ENCODE measurements around the gene INSC. TPM values are rescaled to one million over a fixed set of nuclear protein-coding genes. Genes with fewer than 3 reads are reported as not detected.

INSC gene
- total RNA-seq, 1 donor from 2014 or later = 0.23 TPM

- TF ChIP-seq CTCF (IDR thresholded peaks at IDR 0.05; ENCODE audit: unreplicated experiment) = no peak
- no peaks in the 10 kb centered on the region for H3K27me3 Mint-ChIP-seq (ENCODE audit: unreplicated experiment)
- no peaks in the 10 kb centered on the region for H3K9me3 Mint-ChIP-seq (ENCODE audit: unreplicated experiment)
- no peak for DNase-seq (ENCODE audit: low spot score)
- H3K27ac Mint-ChIP-seq (ENCODE audit: unreplicated experiment) = no peak overlapping the region
- no peak overlapping the region for H3K4me3 Mint-ChIP-seq (ENCODE audit: unreplicated experiment)
- H3K4me1 Mint-ChIP-seq (ENCODE audit: unreplicated experiment) = peaks cover 12% of the 10 kb centered on the region
- H3K36me3 Mint-ChIP-seq (ENCODE audit: low read depth, unreplicated experiment) = no peaks in the 10 kb centered on the region
Observed at GRCh38 chr11:15149050-15149449, 34.3 kb downstream of the INSC start.

GRCh38 chr11:15150507-15150906 lies 35.8 kb downstream of the INSC start:
- Mint-ChIP-seq H3K9me3 (ENCODE audit: unreplicated experiment) (no peaks in the 10 kb centered on the region), H3K36me3 (ENCODE audit: low read depth, unreplicated experiment) (no peaks in the 10 kb centered on the region), H3K27me3 (ENCODE audit: unreplicated experiment) (no peaks in the 10 kb centered on the region), H3K4me1 (ENCODE audit: unreplicated experiment) (peaks cover 9% of the 10 kb centered on the region), H3K4me3 (ENCODE audit: unreplicated experiment) (no peak overlapping the region), H3K27ac (ENCODE audit: unreplicated experiment) (no peak overlapping the region)
- DNase-seq (ENCODE audit: low spot score) = no peak
- TF ChIP-seq CTCF (IDR thresholded peaks at IDR 0.05; ENCODE audit: unreplicated experiment) = no peak

DNA sequence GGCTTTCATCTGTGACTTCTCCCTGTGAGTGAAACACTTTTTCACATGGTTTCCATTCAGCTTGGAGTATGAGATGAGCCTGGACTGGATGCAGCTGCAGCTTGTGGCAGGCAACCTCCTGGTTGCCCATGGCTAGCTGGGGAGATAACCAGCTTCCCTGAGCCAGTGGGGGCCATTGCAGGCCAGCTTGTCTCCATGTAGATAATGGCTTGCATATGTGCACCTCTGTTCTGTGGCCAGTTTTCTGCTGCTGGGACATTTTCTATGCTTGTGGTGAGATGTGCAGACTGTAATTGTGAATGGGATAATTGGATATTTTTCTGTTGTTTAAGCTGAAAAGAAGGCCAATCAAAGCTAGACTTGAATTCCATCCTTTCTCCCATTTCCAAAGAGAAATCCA lies 38.5 kb downstream of the INSC start:
- Mint-ChIP-seq H3K4me1 (ENCODE audit: unreplicated experiment) (peaks cover 3% of the 10 kb centered on the region), H3K27ac (ENCODE audit: unreplicated experiment) (no peak overlapping the region), H3K4me3 (ENCODE audit: unreplicated experiment) (no peak overlapping the region), H3K36me3 (ENCODE audit: low read depth, unreplicated experiment) (no peaks in the 10 kb centered on the region), H3K27me3 (ENCODE audit: unreplicated experiment) (peaks cover 5% of the 10 kb centered on the region), H3K9me3 (ENCODE audit: unreplicated experiment) (no peaks in the 10 kb centered on the region)
- no peak for DNase-seq (ENCODE audit: low spot score)
- no peak for TF ChIP-seq CTCF (IDR thresholded peaks at IDR 0.05; ENCODE audit: unreplicated experiment)

GRCh38 chr11:15157181-15157580 lies 42.5 kb downstream of the INSC start:
- DNase-seq (ENCODE audit: low spot score) = no peak
- H3K4me3 Mint-ChIP-seq (ENCODE audit: unreplicated experiment) = no peak overlapping the region
- no peak for TF ChIP-seq CTCF (IDR thresholded peaks at IDR 0.05; ENCODE audit: unreplicated experiment)
- H3K27me3 Mint-ChIP-seq (ENCODE audit: unreplicated experiment) = peaks cover 5% of the 10 kb centered on the region
- H3K27ac Mint-ChIP-seq (ENCODE audit: unreplicated experiment) = no peak overlapping the region
- H3K4me1 Mint-ChIP-seq (ENCODE audit: unreplicated experiment) = peaks cover 6% of the 10 kb centered on the region
- H3K36me3 Mint-ChIP-seq (ENCODE audit: low read depth, unreplicated experiment) = no peaks in the 10 kb centered on the region
- H3K9me3 Mint-ChIP-seq (ENCODE audit: unreplicated experiment) = no peaks in the 10 kb centered on the region

DNA sequence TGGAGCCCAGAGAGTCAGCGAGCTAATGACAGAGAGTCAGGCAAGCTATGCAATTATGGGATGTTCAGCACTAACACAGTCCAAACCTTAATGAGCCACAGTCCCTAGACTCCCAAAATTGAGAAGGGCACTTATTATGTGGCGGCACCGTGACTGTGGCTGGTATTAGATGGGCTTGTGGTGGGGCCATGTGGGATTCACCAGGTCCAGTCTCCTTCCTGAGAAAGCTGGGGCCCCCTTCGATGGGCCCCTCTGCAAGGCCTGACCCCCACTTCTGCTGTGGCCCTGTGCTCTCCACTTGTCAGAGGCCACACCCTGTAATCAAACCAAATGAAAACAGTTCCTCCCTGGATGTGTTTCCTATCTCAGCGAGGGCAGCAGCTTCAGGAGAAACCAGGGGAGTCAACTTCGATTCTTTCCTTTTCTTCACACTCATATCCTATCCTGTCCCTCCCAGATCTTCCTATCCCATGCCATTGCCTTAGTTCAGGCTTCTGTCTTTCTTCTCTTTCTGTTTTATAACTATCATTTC lies 42.9 kb downstream of the INSC start:
- no peak for DNase-seq (ENCODE audit: low spot score)
- peaks cover 6% of the 10 kb centered on the region for H3K4me1 Mint-ChIP-seq (ENCODE audit: unreplicated experiment)
- H3K36me3 Mint-ChIP-seq (ENCODE audit: low read depth, unreplicated experiment) = no peaks in the 10 kb centered on the region
- no peak for TF ChIP-seq CTCF (IDR thresholded peaks at IDR 0.05; ENCODE audit: unreplicated experiment)
- no peak overlapping the region for H3K4me3 Mint-ChIP-seq (ENCODE audit: unreplicated experiment)
- H3K27ac Mint-ChIP-seq (ENCODE audit: unreplicated experiment) = no peak overlapping the region
- H3K9me3 Mint-ChIP-seq (ENCODE audit: unreplicated experiment) = no peaks in the 10 kb centered on the region
- peaks cover 5% of the 10 kb centered on the region for H3K27me3 Mint-ChIP-seq (ENCODE audit: unreplicated experiment)
